Mucosa of descending colon (tissue), 3 donors: ENCODE data around the gene MSI2. TPM values are rescaled to one million over a fixed set of nuclear protein-coding genes. Genes with fewer than 3 reads are reported as not detected.

Experiments used
- ATAC-seq: fragments of 200-7000 bp; cut with Tn5 transposase; one replicate; pipeline ENCODE4 v1.9.1; 2020; ENCODE audit warnings: mild to moderate bottlenecking, moderate library complexity
- DNase-seq, 3 donors: peaks; one replicate each; pipeline ENCODE4 v3.0.0-alpha.2; 2020
- H3K36me3 ChIP-seq: fragments of 200-600 bp; one replicate; pipeline ENCODE4 v1.8.0; 2021; ENCODE audit warnings: low read depth, mild to moderate bottlenecking
- H3K4me1 ChIP-seq: fragments of 200-600 bp; one replicate; pipeline ENCODE4 v1.8.0; 2021; ENCODE audit warnings: low read depth, mild to moderate bottlenecking
- H3K4me3 ChIP-seq: fragments of 200-600 bp; one replicate; pipeline ENCODE4 v1.8.0; 2021; ENCODE audit warnings: mild to moderate bottlenecking
- H3K9me3 ChIP-seq: fragments of 200-600 bp; one replicate; pipeline ENCODE4 v1.8.0; 2021; ENCODE audit warnings: mild to moderate bottlenecking
- CTCF ChIP-seq: fragments of 200-600 bp; IDR thresholded peaks from one replicate; pipeline ENCODE4 v1.8.0; 2022; ENCODE audit warnings: antibody characterized with exemption, mild to moderate bottlenecking
- intact Hi-C, 2 donors: fragments of 100-400 bp; cut with DNase I in 1 of 2; cut with micrococcal nuclease in 1 of 2; formaldehyde crosslinking; loops; one replicate each; pipeline versions ENCODE4 v1.11.0 to v1.11.1; 2022; cut with DNase I, micrococcal nuclease
- total RNA-seq, 3 donors: library from RNA; stranded (reverse); fragmentation: NEBNext Ultra II Directional in 2 of 3; extraction: Animal tissue kit (Norgen Biotek cat#: 25700) in 2 of 3; gene quantifications; one replicate each; pipeline versions ENCODE4 v1.2.1 to v1.2.4, GENCODE V29; 2021 to 2023
- donor health status: DM: no; HTN: no; CAD: no; lungs with moderate emphysema.
- donor health status: DM: no; HTN: no; CAD: no.
- donor health status: DM: no; HTN: yes; CAD: no.

The MSI2 gene
- total RNA-seq, 3 donors from 2014 or later, result 60.0 to 72.6 (median 65.7) TPM

GRCh38 chr17:57499648-57500049, 243.3 kb downstream of the MSI2 start:
- no peak for TF ChIP-seq CTCF
- DNase-seq, result no peak
- no peak for ATAC-seq
- Histone ChIP-seq H3K4me3 (no peak overlapping the region), H3K36me3 (no peaks in the 10 kb centered on the region), H3K9me3 (no peaks in the 10 kb centered on the region), H3K4me1 (no peaks in the 10 kb centered on the region)
- intact Hi-C loops, result no loop called here

- DNase-seq (no peak), ATAC-seq (no peak)
- H3K9me3 ChIP-seq, result no peaks in the 10 kb centered on the region
- intact Hi-C loops, result no loop called here
- no peaks in the 10 kb centered on the region for H3K36me3 ChIP-seq
- TF ChIP-seq CTCF, result no peak
- no peaks in the 10 kb centered on the region for H3K4me1 ChIP-seq
- H3K4me3 ChIP-seq, result no peak overlapping the region
Measured at GRCh38 chr17:57501016-57501415, 244.7 kb downstream of the MSI2 start.

GRCh38 chr17:57502022-57502421, 245.7 kb downstream of the MSI2 start:
- intact Hi-C loops, result no loop called here
- Histone ChIP-seq H3K4me1 (no peaks in the 10 kb centered on the region), H3K36me3 (no peaks in the 10 kb centered on the region), H3K9me3 (no peaks in the 10 kb centered on the region), H3K4me3 (no peak overlapping the region)
- no peak for DNase-seq
- TF ChIP-seq CTCF, result no peak
- ATAC-seq, result no peak

GRCh38 chr17:57502811-57503241, 246.5 kb downstream of the MSI2 start:
- no peaks in the 10 kb centered on the region for H3K4me1 ChIP-seq
- no peaks in the 10 kb centered on the region for H3K9me3 ChIP-seq
- DNase-seq (no peak), ATAC-seq (no peak)
- H3K4me3 ChIP-seq, result no peak overlapping the region
- intact Hi-C loops, result no loop called here
- H3K36me3 ChIP-seq, result no peaks in the 10 kb centered on the region
- TF ChIP-seq CTCF, result no peak

- no peaks in the 10 kb centered on the region for H3K36me3 ChIP-seq
- ATAC-seq (no peak), DNase-seq (no peak)
- intact Hi-C loops, result no loop called here
- TF ChIP-seq CTCF, result no peak
- no peak overlapping the region for H3K4me3 ChIP-seq
- no peaks in the 10 kb centered on the region for H3K9me3 ChIP-seq
- no peaks in the 10 kb centered on the region for H3K4me1 ChIP-seq
Measured at GRCh38 chr17:57504208-57504607, 247.9 kb downstream of the MSI2 start.
